PC-3 (cell line): Measurements from ENCODE around the gene LHCGR. TPM values are rescaled to one million over a fixed set of nuclear protein-coding genes. Genes with fewer than 3 reads are reported as not detected.

Experiments
- ATAC-seq: fragments of 200-7000 bp; cut with Tn5 transposase; 2 replicates; pipeline ENCODE4 v1.9.1; 2020; ENCODE audit warnings: mild to moderate bottlenecking, moderate library complexity
- BruUV-seq: library from RNA; stranded (reverse); fragments of 400-500 nt; replicated peaks from 2 replicates; lab custom pipeline; 2021; lab: Mats Ljungman, UMichigan
- CTCF ChIA-PET: fragments of 300-600 bp; sonication (Branson Sonifier 250); formaldehyde crosslinking; loops from one replicate; lab custom pipeline; 2022; ENCODE audit warnings: antibody characterized with exemption; lab: Charles Lee
- POLR2A ChIA-PET: fragments of 300-600 bp; sonication (Branson Sonifier 250); formaldehyde crosslinking; loops from one replicate; lab custom pipeline; 2022; ENCODE audit warnings: antibody characterized with exemption; ENCODE audit not compliant: unreplicated experiment; lab: Charles Lee
- DNase-seq: peaks from one replicate; pipeline ENCODE4 v3.0.0-alpha.2; 2015
- H2AFZ ChIP-seq: fragments of 300-600 bp; sonication (generic); 2 replicates; pipeline ENCODE4 v1.6.0; 2016; ENCODE audit warnings: antibody characterized with exemption, low read length
- H3F3A ChIP-seq: fragments of 300-600 bp; sonication (generic); one replicate; pipeline ENCODE4 v1.6.0; 2017; ENCODE audit warnings: antibody characterized with exemption, low read length, control low read depth, mild to moderate bottlenecking; ENCODE audit not compliant: unreplicated experiment
- H3K27ac ChIP-seq: fragments of 300-600 bp; sonication (generic); 2 replicates; pipeline ENCODE4 v1.5.1; 2016; ENCODE audit warnings: mild to moderate bottlenecking, low read length
- H3K27me3 ChIP-seq: fragments of 300-600 bp; sonication (generic); 2 replicates; pipeline ENCODE4 v1.6.1; 2016; ENCODE audit warnings: low read length, mixed read lengths
- H3K36me3 ChIP-seq: fragments of 300-600 bp; sonication (generic); 2 replicates; pipeline ENCODE4 v1.6.1; 2016; ENCODE audit warnings: low read depth, mixed run types, low read length, mixed read lengths
- H3K4me1 ChIP-seq: fragments of 300-600 bp; sonication (generic); 2 replicates; pipeline ENCODE4 v1.5.1; 2016; ENCODE audit warnings: low read length; ENCODE audit not compliant: insufficient read depth
- H3K4me2 ChIP-seq: fragments of 300-600 bp; sonication (generic); 2 replicates; pipeline ENCODE4 v1.6.0; 2016; ENCODE audit warnings: low read length
- H3K4me3 ChIP-seq: fragments of 300-600 bp; sonication (generic); 2 replicates; pipeline ENCODE4 v1.5.1; 2016; ENCODE audit warnings: mild to moderate bottlenecking, low read length, mixed read lengths
- H3K79me2 ChIP-seq: fragments of 300-600 bp; sonication (generic); 2 replicates; pipeline ENCODE4 v1.6.1; 2017; ENCODE audit warnings: low read length, mixed read lengths
- H3K9ac ChIP-seq: fragments of 300-600 bp; sonication (generic); 2 replicates; pipeline ENCODE4 v1.6.0; 2016; ENCODE audit warnings: mild to moderate bottlenecking, low read length
- H3K9me2 ChIP-seq: fragments of 300-600 bp; sonication (generic); replicated peaks from 2 replicates; pipeline ENCODE4 v1.6.1; 2016; ENCODE audit warnings: mixed run types, low read length, mixed read lengths
- H3K9me3 ChIP-seq: fragments of 300-600 bp; sonication (generic); 2 replicates; pipeline ENCODE4 v1.6.1; 2016; ENCODE audit warnings: low read length, mixed read lengths
- H4K20me1 ChIP-seq: fragments of 300-600 bp; sonication (generic); 2 replicates; pipeline ENCODE4 v1.6.1; 2016; ENCODE audit warnings: low read length, mixed read lengths
- EZH2 ChIP-seq: fragments of 300-600 bp; sonication (generic); IDR thresholded peaks from one replicate; pipeline ENCODE4 v1.6.1; 2017; ENCODE audit warnings: antibody characterized with exemption, mild to moderate bottlenecking, low read length; ENCODE audit not compliant: unreplicated experiment
- EZH2phosphoT487 ChIP-seq: fragments of 300-600 bp; sonication (generic); IDR thresholded peaks from 2 replicates; pipeline ENCODE4 v1.6.1; 2018; ENCODE audit warnings: mild to moderate bottlenecking, antibody characterized with exemption, low read length, borderline replicate concordance
- intact Hi-C: fragments of 100-400 bp; cut with micrococcal nuclease; formaldehyde crosslinking; loops from 2 replicates; pipeline ENCODE4 v1.9.0; 2023
- total RNA-seq: library from RNA; depleted of rRNA; stranded (reverse); fragments of >200 nt; gene quantifications from 2 replicates; pipeline ENCODE4 v1.2.3, GENCODE V29; 2014
- TF ChIP-seq, protein P1 (sequence below): fragments of 300-600 bp; sonication (generic); conservative IDR thresholded peaks from 2 replicates; pipeline ENCODE4 v1.5.1; 2017; ENCODE audit warnings: antibody characterized with exemption, low read depth, mild to moderate bottlenecking, low read length

Gene LHCGR
- total RNA-seq, 1 experiment from 2014 or later, result not detected

DNA sequence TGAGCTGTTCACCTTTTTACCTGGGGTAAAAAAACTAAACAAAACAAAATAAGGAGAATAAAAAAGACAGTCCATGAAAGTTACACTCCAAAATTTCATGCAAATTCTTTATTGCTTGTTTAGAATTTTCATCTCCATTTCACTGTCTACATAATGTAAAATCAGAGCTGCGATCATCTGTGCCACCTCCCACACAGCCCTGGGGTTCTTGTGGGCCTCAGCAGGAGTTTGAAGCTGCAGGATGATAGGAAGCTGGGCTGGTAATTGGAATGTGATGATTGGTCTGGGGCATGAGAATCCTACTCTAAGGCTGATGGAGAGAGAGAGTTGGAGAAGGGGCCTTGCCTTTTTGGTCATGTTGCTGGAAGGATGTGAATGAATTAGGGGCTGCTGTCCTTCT, 4.2 kb upstream of the LHCGR start:
- intact Hi-C loops, result no loop called here
- no peak overlapping the region for H3K9ac ChIP-seq
- ChIA-PET POLR2A (no interaction called here), CTCF (no interaction called here)
- H3K4me1 ChIP-seq, result no peaks in the 10 kb centered on the region
- H3K9me3 ChIP-seq, result no peaks in the 10 kb centered on the region
- no TSS peak for BruUV-seq
- H3K4me3 ChIP-seq, result no peak overlapping the region
- H2AFZ ChIP-seq, result no peak overlapping the region
- H3F3A ChIP-seq, result no peaks in the 10 kb centered on the region
- H3K36me3 ChIP-seq, result no peaks in the 10 kb centered on the region
- no peak overlapping the region for H3K27ac ChIP-seq
- DNase-seq (no peak), ATAC-seq (no peak)
- no peaks in the 10 kb centered on the region for H3K9me2 ChIP-seq
- H4K20me1 ChIP-seq, result no peaks in the 10 kb centered on the region
- H3K4me2 ChIP-seq, result no peak overlapping the region
- TF ChIP-seq EZH2phosphoT487 (no peak), EZH2 (no peak)
- TF ChIP-seq, protein P1, sequence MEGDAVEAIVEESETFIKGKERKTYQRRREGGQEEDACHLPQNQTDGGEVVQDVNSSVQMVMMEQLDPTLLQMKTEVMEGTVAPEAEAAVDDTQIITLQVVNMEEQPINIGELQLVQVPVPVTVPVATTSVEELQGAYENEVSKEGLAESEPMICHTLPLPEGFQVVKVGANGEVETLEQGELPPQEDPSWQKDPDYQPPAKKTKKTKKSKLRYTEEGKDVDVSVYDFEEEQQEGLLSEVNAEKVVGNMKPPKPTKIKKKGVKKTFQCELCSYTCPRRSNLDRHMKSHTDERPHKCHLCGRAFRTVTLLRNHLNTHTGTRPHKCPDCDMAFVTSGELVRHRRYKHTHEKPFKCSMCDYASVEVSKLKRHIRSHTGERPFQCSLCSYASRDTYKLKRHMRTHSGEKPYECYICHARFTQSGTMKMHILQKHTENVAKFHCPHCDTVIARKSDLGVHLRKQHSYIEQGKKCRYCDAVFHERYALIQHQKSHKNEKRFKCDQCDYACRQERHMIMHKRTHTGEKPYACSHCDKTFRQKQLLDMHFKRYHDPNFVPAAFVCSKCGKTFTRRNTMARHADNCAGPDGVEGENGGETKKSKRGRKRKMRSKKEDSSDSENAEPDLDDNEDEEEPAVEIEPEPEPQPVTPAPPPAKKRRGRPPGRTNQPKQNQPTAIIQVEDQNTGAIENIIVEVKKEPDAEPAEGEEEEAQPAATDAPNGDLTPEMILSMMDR, result no peak
- no peaks in the 10 kb centered on the region for H3K79me2 ChIP-seq
- H3K27me3 ChIP-seq, result no peaks in the 10 kb centered on the region

- Histone ChIP-seq H3K36me3 (no peaks in the 10 kb centered on the region), H4K20me1 (no peaks in the 10 kb centered on the region), H3F3A (no peaks in the 10 kb centered on the region), H3K4me2 (no peak overlapping the region), H3K4me1 (no peaks in the 10 kb centered on the region), H3K27ac (no peak overlapping the region), H3K4me3 (no peak overlapping the region), H3K9me2 (no peaks in the 10 kb centered on the region), H3K9me3 (no peaks in the 10 kb centered on the region), H3K79me2 (no peaks in the 10 kb centered on the region), H2AFZ (no peak overlapping the region), H3K9ac (no peak overlapping the region), H3K27me3 (no peaks in the 10 kb centered on the region)
- ATAC-seq (no peak), DNase-seq (no peak)
- POLR2A ChIA-PET, result no interaction called here
- TF ChIP-seq, protein P1, result no peak
- TF ChIP-seq EZH2, result no peak
- no peak for TF ChIP-seq EZH2phosphoT487
- BruUV-seq, result no TSS peak
- CTCF ChIA-PET, result no interaction called here
- intact Hi-C loops, result no loop called here
Measured at GRCh38 chr2:48756289-48756688, 765 bp upstream of the LHCGR start.

GRCh38 chr2:48754874-48755273, 650 bp downstream of the LHCGR start:
- no peak overlapping the region for H3K4me3 ChIP-seq
- H3K9me3 ChIP-seq, result no peaks in the 10 kb centered on the region
- intact Hi-C loops, result no loop called here
- no peaks in the 10 kb centered on the region for H3K27me3 ChIP-seq
- no TSS peak for BruUV-seq
- H3K27ac ChIP-seq, result no peak overlapping the region
- CTCF ChIA-PET, result no interaction called here
- POLR2A ChIA-PET, result no interaction called here
- no peak for ATAC-seq
- H3K4me1 ChIP-seq, result no peaks in the 10 kb centered on the region
- H3K36me3 ChIP-seq, result no peaks in the 10 kb centered on the region
- TF ChIP-seq EZH2, result no peak
- TF ChIP-seq, protein P1, result no peak
- no peak for TF ChIP-seq EZH2phosphoT487
- no peak for DNase-seq
- no peak overlapping the region for H2AFZ ChIP-seq
- H3K9me2 ChIP-seq, result no peaks in the 10 kb centered on the region
- no peaks in the 10 kb centered on the region for H3K79me2 ChIP-seq
- no peaks in the 10 kb centered on the region for H3F3A ChIP-seq
- no peaks in the 10 kb centered on the region for H4K20me1 ChIP-seq
- no peak overlapping the region for H3K9ac ChIP-seq
- H3K4me2 ChIP-seq, result no peak overlapping the region
